Transverse colon (tissue), 3 donors: Measurements from ENCODE around the gene IBTK.

ENCODE experiments used
- CTCF ChIP-seq, 5 experiments: fragments of 200-600 bp in 3 of 5; fragments of 450-650 bp in 2 of 5; sonication (generic) in 3 of 5; IDR thresholded peaks; 1 replicate in 2 of 5; 2 replicates in 3 of 5; pipeline ENCODE4 v1.5.1; 2016 to 2017; ENCODE audit warnings: antibody characterized with exemption in 5 of 5, inconsistent platforms in 3 of 5, mild to moderate bottlenecking in 2 of 5, moderate library complexity in 1 of 5
- POLR2A ChIP-seq: fragments of 450-650 bp; IDR thresholded peaks from one replicate; pipeline ENCODE4 v1.6.1; 2016; ENCODE audit warnings: antibody characterized with exemption, mild to moderate bottlenecking, moderate library complexity

- TF ChIP-seq CTCF (IDR thresholded peaks at IDR 0.05) (no peak), POLR2A (no peak)
Measured at GRCh38 chr6:82176616-82177015, 70.9 kb downstream of the IBTK start.
